Breast epithelium (tissue), 4 donors: ENCODE measurements around the gene LINS1. TPM values are rescaled to one million over a fixed set of nuclear protein-coding genes. Genes with fewer than 3 reads are reported as not detected.

ENCODE experiments used
- DNase-seq, 2 donors: peaks; one replicate each; pipeline ENCODE4 v3.0.0-alpha.2; 2019; ENCODE audit warnings: low spot score in 2 of 2
- H3K27ac ChIP-seq, 2 donors: fragments of 200-600 bp; sonication (generic) in 1 of 2; one replicate each; pipeline ENCODE4 v1.5.1; 2016 to 2019; ENCODE audit warnings: mild to moderate bottlenecking in 1 of 2
- H3K27me3 ChIP-seq, 2 donors: fragments of 200-600 bp; sonication (generic) in 1 of 2; one replicate each; pipeline versions ENCODE4 v1.5.1 to v1.6.0; 2017 to 2019; ENCODE audit warnings: control low read depth in 1 of 2, mild to moderate bottlenecking in 1 of 2
- H3K36me3 ChIP-seq: fragments of 200-600 bp; one replicate; pipeline ENCODE4 v1.5.1; 2019
- H3K4me1 ChIP-seq, 2 donors: fragments of 200-600 bp; sonication (generic); one replicate each; pipeline ENCODE4 v1.5.1; 2016 to 2019; ENCODE audit warnings: control low read depth in 1 of 2
- H3K4me3 ChIP-seq, 3 donors: fragments of 200-600 bp; sonication (generic); 1 replicate in 2 of 3; 2 replicates in 1 of 3; pipeline ENCODE4 v1.5.1; 2016 to 2019; ENCODE audit warnings: mild to moderate bottlenecking in 3 of 3, moderate library complexity in 2 of 3
- H3K9me3 ChIP-seq, 2 donors: fragments of 200-600 bp; sonication (generic) in 1 of 2; one replicate each; pipeline ENCODE4 v1.5.1; 2016 to 2019; ENCODE audit warnings: control low read depth in 1 of 2
- CTCF ChIP-seq, 3 donors: fragments of 450-650 bp; IDR thresholded peaks; one replicate each; pipeline ENCODE4 v1.5.1; 2016 to 2017; ENCODE audit warnings: antibody characterized with exemption in 3 of 3, mild to moderate bottlenecking in 3 of 3, moderate library complexity in 3 of 3
- POLR2A ChIP-seq: fragments of 450-650 bp; IDR thresholded peaks from one replicate; pipeline ENCODE4 v1.6.1; 2016; ENCODE audit warnings: antibody characterized with exemption, mild to moderate bottlenecking, moderate library complexity
- POLR2AphosphoS5 ChIP-seq, 3 donors: sonication (generic); formaldehyde crosslinking; IDR thresholded peaks; one replicate each; pipeline ENCODE4 v1.6.1; 2017; ENCODE audit warnings: antibody characterized with exemption in 3 of 3
- intact Hi-C: fragments of 100-400 bp; cut with DNase I; formaldehyde crosslinking; loops from one replicate; pipeline ENCODE4 v1.15.1; 2023; ENCODE audit warnings: low total_unique reads
- total RNA-seq, 3 donors: library from RNA; depleted of rRNA; stranded (reverse); fragments of >200 nt; gene quantifications; one replicate each; pipeline ENCODE4 v1.1.0, GENCODE V29; 2016

Gene LINS1
- total RNA-seq, 3 donors from 2014 or later, result 16.3 to 70.4 (median 31.5) TPM

GRCh38 chr15:100615801-100616200 is 13.8 kb upstream of the LINS1 start:
- intact Hi-C loops, result no loop called here
- TF ChIP-seq CTCF (IDR thresholded peaks at IDR 0.05) (no peak), POLR2A (no peak), POLR2AphosphoS5 (IDR thresholded peaks at IDR 0.05) (no peak)
- peaks cover 5% of the 10 kb centered on the region for H3K36me3 ChIP-seq

GRCh38 chr15:100614918-100615317 is 12.9 kb upstream of the LINS1 start:
- intact Hi-C loops, result no loop called here

More at GRCh38 chr15:100615801-100616200, 13.8 kb upstream of the LINS1 start:
- Histone ChIP-seq H3K4me3 (no peak overlapping the region), H3K27ac (no peak overlapping the region), H3K27me3 (no peaks in the 10 kb centered on the region), H3K9me3 (no peaks in the 10 kb centered on the region), H3K4me1 (no peaks in the 10 kb centered on the region)
- no peak for DNase-seq

GRCh38 chr15:100614336-100614735 is 12.4 kb upstream of the LINS1 start:
- DNase-seq, result no peak

More at GRCh38 chr15:100614918-100615317, 12.9 kb upstream of the LINS1 start:
- DNase-seq, result no peak
- Histone ChIP-seq H3K27me3 (no peaks in the 10 kb centered on the region), H3K4me3 (no peak overlapping the region), H3K27ac (no peak overlapping the region), H3K36me3 (peaks cover 5% of the 10 kb centered on the region), H3K9me3 (no peaks in the 10 kb centered on the region), H3K4me1 (no peaks in the 10 kb centered on the region)
- no peak for TF ChIP-seq CTCF (IDR thresholded peaks at IDR 0.05)
- no peak for TF ChIP-seq POLR2A
- no peak for TF ChIP-seq POLR2AphosphoS5 (IDR thresholded peaks at IDR 0.05)

GRCh38 chr15:100613208-100613607 is 11.2 kb upstream of the LINS1 start:
- no peaks in the 10 kb centered on the region for H3K27me3 ChIP-seq
- TF ChIP-seq CTCF (IDR thresholded peaks at IDR 0.05) (no peak), POLR2AphosphoS5 (IDR thresholded peaks at IDR 0.05) (no peak), POLR2A (no peak)
- H3K4me1 ChIP-seq, result no peaks in the 10 kb centered on the region
- intact Hi-C loops, result no loop called here
- no peak for DNase-seq
- H3K36me3 ChIP-seq, result peaks cover 5% of the 10 kb centered on the region
- H3K4me3 ChIP-seq, result no peak overlapping the region
- no peaks in the 10 kb centered on the region for H3K9me3 ChIP-seq
- H3K27ac ChIP-seq, result no peak overlapping the region

More at GRCh38 chr15:100614336-100614735, 12.4 kb upstream of the LINS1 start:
- Histone ChIP-seq H3K4me1 (no peaks in the 10 kb centered on the region), H3K36me3 (peaks cover 5% of the 10 kb centered on the region), H3K4me3 (no peak overlapping the region), H3K27ac (no peak overlapping the region), H3K9me3 (no peaks in the 10 kb centered on the region), H3K27me3 (no peaks in the 10 kb centered on the region)
- TF ChIP-seq POLR2AphosphoS5 (IDR thresholded peaks at IDR 0.05) (no peak), CTCF (IDR thresholded peaks at IDR 0.05) (no peak), POLR2A (no peak)
- intact Hi-C loops, result no loop called here

- Histone ChIP-seq H3K36me3 (peaks cover 5% of the 10 kb centered on the region), H3K4me1 (no peaks in the 10 kb centered on the region), H3K9me3 (no peaks in the 10 kb centered on the region), H3K27ac (no peak overlapping the region), H3K27me3 (no peaks in the 10 kb centered on the region), H3K4me3 (no peak overlapping the region)
- DNase-seq, result no peak
- no peak for TF ChIP-seq POLR2AphosphoS5 (IDR thresholded peaks at IDR 0.05)
- no peak for TF ChIP-seq POLR2A
- no peak for TF ChIP-seq CTCF (IDR thresholded peaks at IDR 0.05)
- intact Hi-C loops, result no loop called here
Measured at GRCh38 chr15:100612539-100612938, 10.6 kb upstream of the LINS1 start.
